Muscle layer of duodenum (tissue), 2 donors: ENCODE measurements around the gene DCLK1.

Experiments used
- H3K27ac ChIP-seq: one replicate; pipeline ENCODE4 v1.7.0; 2013; ENCODE audit warnings: mild to moderate bottlenecking, low read length
- H3K27me3 ChIP-seq: one replicate; pipeline ENCODE4 v1.7.0; 2013; ENCODE audit warnings: low read depth, mild to moderate bottlenecking, control low read depth, low read length
- H3K36me3 ChIP-seq, 2 donors: one replicate each; pipeline ENCODE4 v1.7.0; 2013; ENCODE audit warnings: low read length in 2 of 2, control low read depth in 1 of 2, mild to moderate bottlenecking in 1 of 2; ENCODE audit not compliant: insufficient read depth in 2 of 2, control insufficient read depth in 1 of 2
- H3K4me1 ChIP-seq, 2 donors: one replicate each; pipeline ENCODE4 v1.7.0; 2013; ENCODE audit warnings: low read length in 2 of 2, mild to moderate bottlenecking in 2 of 2, control low read depth in 1 of 2, moderate library complexity in 1 of 2; ENCODE audit not compliant: insufficient read depth in 2 of 2, control insufficient read depth in 1 of 2
- H3K4me3 ChIP-seq, 2 donors: one replicate each; pipeline ENCODE4 v1.7.0; 2013; ENCODE audit warnings: low read length in 2 of 2, low read depth in 1 of 2, mild to moderate bottlenecking in 1 of 2
- H3K9me3 ChIP-seq, 2 donors: one replicate each; pipeline ENCODE4 v1.7.0; 2013; ENCODE audit warnings: low read length in 2 of 2, control low read depth in 1 of 2, mild to moderate bottlenecking in 1 of 2; ENCODE audit not compliant: control insufficient read depth in 1 of 2
- donor health status: healthy.

Gene DCLK1

DNA sequence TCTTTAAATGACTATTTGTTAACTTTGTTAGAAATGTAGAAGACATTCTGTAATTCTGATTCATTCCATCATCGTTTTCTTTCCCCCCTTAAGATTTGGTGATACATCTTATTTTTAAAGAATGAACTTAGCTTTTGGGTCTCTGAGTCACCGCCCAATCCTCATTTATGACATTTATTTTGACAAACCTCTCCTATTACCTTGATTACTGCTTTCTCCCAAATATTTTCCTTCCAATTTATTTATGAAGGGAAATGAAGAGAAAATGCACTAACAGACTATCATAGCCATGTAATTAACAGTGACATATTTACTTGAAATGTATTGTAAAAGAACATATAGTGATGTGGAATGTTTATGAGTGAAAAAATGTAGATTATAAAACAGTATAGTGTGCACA, 241.6 kb downstream of the DCLK1 start:
- H3K9me3 ChIP-seq: no peaks in the 10 kb centered on the region
- H3K4me1 ChIP-seq: no peaks in the 10 kb centered on the region
- no peaks in the 10 kb centered on the region for H3K36me3 ChIP-seq
- H3K4me3 ChIP-seq: no peak overlapping the region
- no peak overlapping the region for H3K27ac ChIP-seq
- H3K27me3 ChIP-seq: no peaks in the 10 kb centered on the region

DNA sequence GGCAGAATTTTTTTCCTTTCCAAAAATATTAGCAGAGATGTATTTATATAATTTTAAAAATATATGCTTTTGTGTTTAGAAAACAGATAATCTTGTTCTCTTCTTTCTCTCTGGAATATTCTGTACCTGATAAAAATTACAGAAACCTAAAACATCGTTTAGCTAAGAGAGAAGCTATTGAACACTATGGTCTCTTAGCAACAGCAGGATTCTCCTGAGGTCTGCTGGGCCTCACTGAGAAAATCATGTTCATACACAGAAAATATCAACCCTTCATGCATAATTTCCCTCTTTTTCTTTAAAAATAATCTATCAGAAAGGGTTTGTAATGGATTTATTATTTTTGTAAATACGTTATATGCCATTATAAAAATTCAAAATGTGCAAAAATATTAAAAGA, 242.2 kb downstream of the DCLK1 start:
- Histone ChIP-seq H3K4me1 (no peaks in the 10 kb centered on the region), H3K9me3 (no peaks in the 10 kb centered on the region), H3K36me3 (no peaks in the 10 kb centered on the region), H3K27ac (no peak overlapping the region), H3K4me3 (no peak overlapping the region), H3K27me3 (no peaks in the 10 kb centered on the region)

DNA sequence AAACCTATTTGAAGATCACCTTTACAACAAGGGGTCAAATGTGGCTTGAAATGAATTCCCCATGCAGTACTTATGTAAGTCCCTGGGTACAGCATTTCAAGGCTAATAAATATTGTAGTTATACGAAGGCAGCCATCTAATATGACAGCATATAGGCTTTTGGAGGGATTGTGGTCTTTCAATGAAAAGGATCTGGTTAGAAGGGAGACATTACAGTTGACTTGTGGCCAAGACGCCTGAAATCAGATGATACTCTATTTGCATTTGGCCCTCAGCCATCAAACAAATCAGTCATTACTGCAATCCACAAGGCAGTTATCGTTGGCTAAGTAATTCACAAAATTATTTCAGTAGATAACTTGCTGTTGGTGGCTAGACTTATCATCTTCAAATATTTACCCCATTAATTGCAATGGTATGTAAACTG, 242.7 kb downstream of the DCLK1 start:
- H3K4me3 ChIP-seq: no peak overlapping the region
- H3K27me3 ChIP-seq: no peaks in the 10 kb centered on the region
- no peaks in the 10 kb centered on the region for H3K4me1 ChIP-seq
- no peak overlapping the region for H3K27ac ChIP-seq
- H3K36me3 ChIP-seq: no peaks in the 10 kb centered on the region
- H3K9me3 ChIP-seq: no peaks in the 10 kb centered on the region

DNA sequence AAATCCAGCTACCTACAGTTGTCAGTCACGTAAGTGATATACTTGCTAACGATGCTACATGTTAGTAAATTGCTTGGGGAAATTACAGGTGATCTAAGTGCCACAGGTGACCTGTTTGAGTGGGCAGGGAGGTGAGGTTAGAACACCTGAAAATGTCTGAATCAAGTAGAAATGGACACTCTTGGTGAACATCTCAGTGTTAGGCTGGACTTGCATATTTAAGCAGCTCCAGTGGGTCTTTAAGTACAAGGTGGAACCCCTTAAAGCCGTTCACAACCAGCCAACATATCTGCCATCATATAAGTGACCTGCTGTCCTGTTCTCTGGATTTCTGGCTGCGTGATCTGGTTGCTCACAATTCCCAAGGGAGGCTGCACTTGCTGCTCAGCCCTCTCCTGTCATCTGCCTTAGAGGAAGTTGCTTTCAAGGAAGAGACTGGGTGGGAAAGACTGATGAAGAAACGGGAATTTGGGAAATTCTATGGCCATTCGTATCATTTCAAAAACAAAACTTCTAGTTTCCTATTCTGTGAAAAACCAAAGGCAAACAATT, 244.0 kb downstream of the DCLK1 start:
- Histone ChIP-seq H3K36me3 (no peaks in the 10 kb centered on the region), H3K4me1 (no peaks in the 10 kb centered on the region), H3K27me3 (no peaks in the 10 kb centered on the region), H3K27ac (no peak overlapping the region), H3K9me3 (no peaks in the 10 kb centered on the region), H3K4me3 (no peak overlapping the region)

DNA sequence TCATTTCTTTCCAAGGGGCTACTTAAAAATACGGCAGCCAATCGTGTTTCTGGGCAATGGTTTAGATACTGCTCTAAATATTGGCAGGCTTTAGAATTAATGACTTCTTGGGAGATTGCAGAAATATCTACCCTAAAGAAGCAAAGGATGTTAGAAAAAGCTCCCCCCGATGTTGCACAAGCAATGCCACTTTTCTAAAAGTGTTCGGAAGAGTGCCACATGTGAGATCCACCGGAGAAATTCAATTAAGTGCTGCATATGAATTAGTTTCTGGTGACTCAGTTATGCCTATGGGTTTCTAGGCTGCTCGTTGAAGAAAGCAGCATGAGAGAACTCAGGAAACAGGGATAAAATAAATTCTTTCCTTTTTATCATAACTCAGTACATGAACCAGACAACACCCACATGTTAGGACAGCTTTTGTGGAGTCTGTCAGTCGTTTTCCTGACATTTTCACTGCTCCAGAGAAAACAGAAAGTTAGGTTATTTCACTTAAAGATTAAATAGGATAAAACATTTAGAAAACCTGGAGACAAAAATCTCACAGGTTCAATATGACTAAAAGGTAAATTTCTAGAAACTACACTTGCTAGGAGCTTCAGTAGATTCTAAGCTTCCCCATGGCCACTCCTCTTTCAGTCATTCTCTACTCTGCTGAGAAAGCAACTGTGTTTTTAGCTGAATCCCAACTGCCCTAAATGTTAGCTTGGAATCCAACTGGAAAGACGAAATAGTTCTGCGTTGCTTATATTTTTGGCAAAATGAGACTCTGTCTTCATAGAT, 244.7 kb downstream of the DCLK1 start:
- Histone ChIP-seq H3K27me3 (no peaks in the 10 kb centered on the region), H3K36me3 (no peaks in the 10 kb centered on the region), H3K4me3 (no peak overlapping the region), H3K9me3 (no peaks in the 10 kb centered on the region), H3K27ac (no peak overlapping the region), H3K4me1 (no peaks in the 10 kb centered on the region)

DNA sequence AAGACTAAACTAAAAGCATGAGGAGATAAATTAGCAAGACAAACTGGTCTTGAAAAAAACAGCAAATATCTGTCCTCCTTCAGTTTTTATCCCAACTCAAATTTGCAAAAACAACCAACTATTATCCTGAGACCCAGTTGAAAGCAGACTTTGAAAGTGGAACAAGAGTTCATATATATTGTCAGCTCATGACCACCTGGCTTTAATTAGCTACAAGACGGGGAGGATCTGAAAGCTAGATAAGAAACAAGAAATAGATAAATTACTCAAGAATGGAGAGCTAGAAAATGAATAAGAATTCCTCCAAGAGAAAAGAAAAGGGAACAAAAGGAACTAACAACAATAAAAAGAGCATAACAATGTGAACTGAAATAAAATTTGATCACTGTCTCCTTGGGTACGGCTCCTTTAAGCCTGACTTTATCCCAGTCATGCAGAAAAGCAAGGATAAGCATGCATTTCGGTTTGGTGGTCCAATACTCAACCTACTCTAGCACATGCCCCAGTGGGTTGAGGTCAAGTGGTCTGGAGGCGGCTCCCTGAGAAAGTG, 246.9 kb downstream of the DCLK1 start:
- Histone ChIP-seq H3K36me3 (no peaks in the 10 kb centered on the region), H3K27me3 (no peaks in the 10 kb centered on the region), H3K27ac (no peak overlapping the region), H3K4me1 (no peaks in the 10 kb centered on the region), H3K9me3 (no peaks in the 10 kb centered on the region), H3K4me3 (no peak overlapping the region)

DNA sequence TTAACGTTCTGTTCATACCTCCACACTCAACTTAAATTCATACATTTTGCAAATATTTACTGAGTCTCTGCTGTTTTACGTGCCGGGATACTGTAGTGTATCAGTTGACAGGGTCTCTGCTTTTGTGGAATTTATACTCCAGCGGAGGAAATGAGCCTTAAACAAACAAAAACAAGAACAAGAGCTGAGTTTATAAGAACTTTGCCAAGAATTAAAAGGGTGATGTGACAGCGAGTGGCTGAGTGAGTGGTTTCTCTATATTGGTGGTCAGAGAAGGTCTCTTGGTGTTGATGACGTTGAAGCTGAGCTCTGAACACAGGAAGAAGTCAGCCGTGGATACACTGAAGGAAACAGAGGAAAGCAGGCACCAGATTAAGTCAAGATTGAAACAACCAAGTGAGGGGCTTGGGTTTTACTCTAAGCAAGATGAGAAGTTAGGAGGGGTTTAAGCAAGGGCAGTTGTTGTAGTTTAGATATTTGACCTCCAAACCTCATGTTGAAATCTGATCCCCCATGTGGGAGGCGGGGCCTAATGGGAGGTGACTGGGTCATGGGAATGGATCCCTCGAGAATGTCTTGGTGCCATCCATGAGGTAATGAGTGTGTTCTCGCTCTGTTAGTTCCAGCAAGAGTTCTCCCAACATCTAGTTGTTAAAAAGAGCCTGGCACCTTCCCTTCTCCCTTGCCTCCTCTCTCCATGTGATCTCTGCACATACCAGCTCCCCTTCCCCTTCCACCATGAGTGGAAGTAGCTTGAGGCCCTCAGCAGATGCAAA, 248.3 kb downstream of the DCLK1 start:
- Histone ChIP-seq H3K27ac (no peak overlapping the region), H3K4me3 (no peak overlapping the region), H3K27me3 (no peaks in the 10 kb centered on the region), H3K4me1 (no peaks in the 10 kb centered on the region), H3K36me3 (no peaks in the 10 kb centered on the region), H3K9me3 (no peaks in the 10 kb centered on the region)

DNA sequence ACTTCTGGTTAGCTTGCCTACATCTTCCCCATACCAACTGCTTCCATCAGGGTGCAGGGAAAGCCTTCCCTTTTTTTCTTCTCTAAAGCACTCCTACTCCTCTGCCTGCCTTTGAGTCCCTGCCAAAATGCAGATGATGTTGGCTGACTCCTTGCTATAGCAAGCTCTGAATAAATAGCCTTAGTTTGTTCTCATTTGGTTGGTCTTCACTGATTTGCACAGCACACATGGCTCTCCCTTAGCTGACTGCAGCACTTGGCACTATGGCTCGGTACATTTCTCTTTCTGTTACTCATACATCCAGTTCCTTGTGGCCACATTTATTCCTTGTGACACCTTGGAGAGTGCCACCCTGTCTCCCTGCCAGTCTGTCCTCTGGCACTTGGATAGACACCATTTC, 249.8 kb downstream of the DCLK1 start:
- Histone ChIP-seq H3K4me1 (no peaks in the 10 kb centered on the region), H3K27ac (no peak overlapping the region), H3K36me3 (no peaks in the 10 kb centered on the region), H3K4me3 (no peak overlapping the region), H3K9me3 (no peaks in the 10 kb centered on the region), H3K27me3 (no peaks in the 10 kb centered on the region)

DNA sequence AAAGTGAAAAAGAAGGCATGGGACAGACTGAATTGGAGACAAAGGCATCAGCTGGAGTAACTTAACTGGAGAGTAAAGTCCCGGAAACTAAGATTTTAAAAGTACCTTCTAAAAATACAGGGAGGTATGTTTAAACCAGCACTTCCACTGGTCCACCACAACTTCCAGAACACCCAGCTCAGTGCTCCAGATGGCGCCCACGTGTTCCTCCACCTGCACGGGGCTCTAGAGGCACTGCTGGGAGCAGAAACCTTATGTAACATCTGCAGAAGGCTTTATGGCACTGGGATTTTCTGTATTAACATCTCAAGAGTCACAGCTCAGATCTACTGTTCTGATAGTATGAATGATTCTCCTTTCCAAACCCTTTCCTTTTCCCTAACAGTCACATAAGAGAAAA, 252.1 kb downstream of the DCLK1 start:
- Histone ChIP-seq H3K27me3 (no peaks in the 10 kb centered on the region), H3K36me3 (no peaks in the 10 kb centered on the region), H3K4me1 (no peaks in the 10 kb centered on the region), H3K9me3 (no peaks in the 10 kb centered on the region), H3K27ac (no peak overlapping the region), H3K4me3 (no peak overlapping the region)

DNA sequence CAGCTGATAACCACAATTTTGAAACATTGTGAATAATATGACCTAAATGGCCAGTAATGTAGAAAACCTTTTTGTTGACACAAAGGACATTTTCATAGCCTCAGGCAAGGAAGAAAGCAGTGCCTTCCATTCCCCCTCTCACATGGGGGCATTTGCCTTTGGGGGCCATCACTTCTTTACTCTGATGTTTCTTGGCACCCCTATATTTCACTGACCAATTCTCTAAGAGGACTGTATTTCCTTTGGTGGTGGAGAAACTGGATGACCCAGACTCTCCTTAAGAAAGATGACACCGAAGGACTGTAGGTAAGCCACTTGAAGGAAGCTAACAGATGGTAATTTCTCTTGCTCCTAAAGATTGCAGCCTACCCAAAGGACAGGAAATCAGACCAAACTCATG, 254.6 kb downstream of the DCLK1 start:
- Histone ChIP-seq H3K4me3 (no peak overlapping the region), H3K9me3 (no peaks in the 10 kb centered on the region), H3K36me3 (no peaks in the 10 kb centered on the region), H3K27ac (no peak overlapping the region), H3K4me1 (no peaks in the 10 kb centered on the region), H3K27me3 (no peaks in the 10 kb centered on the region)

DNA sequence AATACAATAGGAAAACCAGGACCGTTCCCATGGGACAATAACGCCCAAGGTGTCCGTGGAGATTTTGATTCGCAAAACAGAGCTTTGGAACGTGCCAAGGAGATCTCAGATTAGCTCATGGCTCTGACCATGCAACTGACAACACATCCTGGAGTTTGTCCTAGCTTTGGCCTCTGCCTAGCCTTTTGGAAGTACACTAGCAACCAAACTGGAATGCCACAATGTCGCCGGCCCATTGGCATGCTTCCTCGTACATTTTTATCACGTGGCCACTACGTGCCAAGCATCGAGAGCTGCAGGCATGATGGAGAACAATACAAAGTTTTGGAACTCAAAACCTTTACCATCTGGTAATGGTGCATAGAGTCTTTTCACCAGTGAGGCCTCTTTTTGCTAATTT, 256.5 kb downstream of the DCLK1 start:
- H3K4me1 ChIP-seq: no peaks in the 10 kb centered on the region
- no peak overlapping the region for H3K4me3 ChIP-seq
- no peak overlapping the region for H3K27ac ChIP-seq
- H3K36me3 ChIP-seq: peaks cover 0 to 5% of the 10 kb centered on the region in 2 donors
- H3K9me3 ChIP-seq: no peaks in the 10 kb centered on the region
- no peaks in the 10 kb centered on the region for H3K27me3 ChIP-seq
